ENCODE results near the gene SEC24C.
A peak's percentile ranks its signal among the peaks of the same experiment; 100 is the strongest.
"Not testable (repeated sequence)": the region's sequence is repeated elsewhere in the genome, so short reads cannot be mapped to it uniquely, and the experiment has no call there.

Gene SEC24C

GRCh38 chr10:73795491-73795890 is 51.3 kb downstream of the SEC24C start:
- DNase-seq, result not testable (repeated sequence)

- DNase-seq, result not testable (repeated sequence)
These were observed 51.9 kb downstream of the SEC24C start for GRCh38 chr10:73796035-73796434.

GRCh38 chr10:73796766-73797165 is 52.6 kb downstream of the SEC24C start:
- no peak for DNase-seq

- DNase-seq, result no peak
These were observed 53.3 kb downstream of the SEC24C start for GRCh38 chr10:73797324-73798025.

GRCh38 chr10:73798087-73798486 is 53.9 kb downstream of the SEC24C start:
- no peak for DNase-seq

GRCh38 chr10:73798927-73799560 is 54.9 kb downstream of the SEC24C start:
- no peak for DNase-seq

- no peak for DNase-seq
These were observed 55.9 kb downstream of the SEC24C start for GRCh38 chr10:73799899-73800559.

GRCh38 chr10:73800560-73801252 is 56.5 kb downstream of the SEC24C start:
- no peak for DNase-seq

- no peak for DNase-seq
These were observed 57.0 kb downstream of the SEC24C start for GRCh38 chr10:73801253-73801590.

GRCh38 chr10:73802276-73802991 is 58.3 kb downstream of the SEC24C start:
- no peak for DNase-seq

- no peak for DNase-seq
These were observed 59.6 kb downstream of the SEC24C start for GRCh38 chr10:73803680-73804286.

GRCh38 chr10:73806176-73806950 is 62.2 kb downstream of the SEC24C start:
- DNase-seq, result no peak

GRCh38 chr10:73807471-73807870 is 63.3 kb downstream of the SEC24C start:
- no peak for DNase-seq

GRCh38 chr10:73808021-73808815 is 64.0 kb downstream of the SEC24C start:
- no peak for DNase-seq

GRCh38 chr10:73809061-73809818 is 65.1 kb downstream of the SEC24C start:
- DNase-seq, result no peak

GRCh38 chr10:73810358-73810734 is 66.2 kb downstream of the SEC24C start:
- no peak for DNase-seq

GRCh38 chr10:73810735-73811465 is 66.7 kb downstream of the SEC24C start:
- peak; percentile 45 to 59 for DNase-seq

- no peak for DNase-seq
These were observed 68.5 kb downstream of the SEC24C start for GRCh38 chr10:73812657-73813056.

GRCh38 chr10:73813333-73813732 is 69.2 kb downstream of the SEC24C start:
- no peak for DNase-seq

Measured in activated CD4-positive, alpha-beta T cell treated with anti-CD3 and anti-CD28 coated beads for 4 hours (primary cell).